RWPE1 (cell line): ENCODE measurements around the gene INPP4B.

Experiments
- CTCF ChIA-PET: fragments of 350-600 bp; sonication (Branson Sonifier 250); formaldehyde crosslinking; extraction: SDS; loops from one replicate; lab custom pipeline; 2021; lab: Yijun Ruan, JAX
- POLR2A ChIA-PET: fragments of 400-600 bp; formaldehyde crosslinking; extraction: SDS; loops from one replicate; lab custom pipeline; 2020; ENCODE audit warnings: antibody characterized with exemption; ENCODE audit not compliant: low non-redundant PET; lab: Yijun Ruan, JAX
- DNase-seq: peaks from one replicate; pipeline ENCODE4 v3.0.0; 2012; ENCODE audit warnings: low spot score
- H3K27ac ChIP-seq: fragments of 450-650 bp; 2 replicates; pipeline ENCODE4 v1.5.1; 2017
- CTCF ChIP-seq: fragments of 450-650 bp; conservative IDR thresholded peaks from 2 replicates; pipeline ENCODE4 v1.5.1; 2017; ENCODE audit warnings: low read depth, mild to moderate bottlenecking

The INPP4B gene

GRCh38 chr4:142203505-142203904, 642.6 kb downstream of the INPP4B start:
- CTCF ChIA-PET: interaction anchor here (0.5 to 0.7 kb wide), 3 partner anchors 16 to 1637 kb away, joined by 3 to 5 read pairs (median 5); no protein-coding TSS in a partner anchor
- no peak for TF ChIP-seq CTCF
- POLR2A ChIA-PET: no interaction called here

GRCh38 chr4:142202404-142203332, 643.4 kb downstream of the INPP4B start:
- TF ChIP-seq CTCF: no peak
- ChIA-PET CTCF (interaction anchor here (0.5 to 0.7 kb wide), 2 partner anchors 16 to 556 kb away, joined by 3 to 5 read pairs; no protein-coding TSS in a partner anchor), POLR2A (no interaction called here)
- DNase-seq: no peak
- no peak overlapping the region for H3K27ac ChIP-seq

More at GRCh38 chr4:142203505-142203904, 642.6 kb downstream of the INPP4B start:
- no peak for DNase-seq
- H3K27ac ChIP-seq: no peak overlapping the region

- POLR2A ChIA-PET: no interaction called here
- no peak overlapping the region for H3K27ac ChIP-seq
- CTCF ChIA-PET: no interaction called here
- no peak for TF ChIP-seq CTCF
- no peak for DNase-seq
Measured at GRCh38 chr4:142201041-142201440, 645.1 kb downstream of the INPP4B start.

GRCh38 chr4:142194905-142195304, 651.2 kb downstream of the INPP4B start:
- no peak for DNase-seq
- ChIA-PET POLR2A (no interaction called here), CTCF (no interaction called here)
- H3K27ac ChIP-seq: no peak overlapping the region
- no peak for TF ChIP-seq CTCF

GRCh38 chr4:142191901-142192300, 654.2 kb downstream of the INPP4B start:
- no peak overlapping the region for H3K27ac ChIP-seq
- POLR2A ChIA-PET: no interaction called here
- no peak for DNase-seq
- no peak for TF ChIP-seq CTCF
- CTCF ChIA-PET: no interaction called here

GRCh38 chr4:142181021-142181420, 665.1 kb downstream of the INPP4B start:
- ChIA-PET CTCF (no interaction called here), POLR2A (no interaction called here)
- no peak overlapping the region for H3K27ac ChIP-seq
- DNase-seq: no peak
- no peak for TF ChIP-seq CTCF
